Endothelial cell of umbilical vein (primary cell): ENCODE results near the gene COL4A2. TPM values are rescaled to one million over a fixed set of nuclear protein-coding genes. Genes with fewer than 3 reads are reported as not detected.

Experiments used
- BruUV-seq: library from RNA; stranded (reverse); fragments of 400-500 nt; replicated peaks from 2 replicates; lab custom pipeline; 2021; lab: Mats Ljungman, UMichigan
- CTCF ChIA-PET: fragments of 300-600, 350-600 bp; sonication (Branson Sonifier 250); formaldehyde crosslinking; loops from one replicate; lab custom pipeline; 2021; ENCODE audit warnings: antibody characterized with exemption, inconsistent platforms; lab: Charles Lee
- POLR2A ChIA-PET: fragments of 300-600, 350-600 bp; sonication (Branson Sonifier 250); formaldehyde crosslinking; loops from one replicate; lab custom pipeline; 2021; ENCODE audit warnings: antibody characterized with exemption, inconsistent platforms; lab: Charles Lee
- DNase-seq: peaks from one replicate; pipeline ENCODE4 v3.0.0-alpha.2; 2011; ENCODE audit warnings: low read depth, low spot score
- FAIRE-seq: peaks from 2 replicates; lab custom pipeline; 2011; peaks lifted over from hg19 to GRCh38; lab: Jason Lieb, UNC
- H2AFZ ChIP-seq: 2 replicates; pipeline ENCODE4 v1.6.0; 2012; ENCODE audit warnings: low read depth, low read length, control low read depth, inconsistent platforms
- H3K27ac ChIP-seq: 2 replicates; pipeline ENCODE4 v1.5.1; 2011; ENCODE audit warnings: low read depth, mild to moderate bottlenecking, control low read depth, low read length, moderate library complexity; ENCODE audit not compliant: insufficient read depth
- H3K27me3 ChIP-seq, 2 experiments: 2 replicates each; pipeline versions ENCODE4 v1.6.0 to v1.6.1; 2011; ENCODE audit warnings: low read length in 2 of 2, mixed read lengths in 1 of 2; ENCODE audit not compliant: control insufficient read depth in 2 of 2, insufficient read depth in 2 of 2
- H3K36me3 ChIP-seq, 2 experiments: 2 replicates in 1 of 2; 3 replicates in 1 of 2; pipeline ENCODE4 v1.5.1; 2011; ENCODE audit warnings: low read length in 2 of 2, mild to moderate bottlenecking in 1 of 2, moderate library complexity in 1 of 2; ENCODE audit not compliant: control insufficient read depth in 2 of 2, insufficient read depth in 2 of 2; ENCODE audit errors: extremely low read depth in 1 of 2
- H3K4me1 ChIP-seq: 3 replicates; pipeline ENCODE4 v1.5.1; 2011; ENCODE audit warnings: mild to moderate bottlenecking, low read length; ENCODE audit not compliant: control insufficient read depth, insufficient read depth; ENCODE audit errors: extremely low read depth
- H3K4me2 ChIP-seq: 2 replicates; pipeline ENCODE4 v1.6.1; 2011; ENCODE audit warnings: low read length, control low read depth, mixed read lengths; ENCODE audit not compliant: insufficient read depth
- H3K4me3 ChIP-seq, 3 experiments: fragments of 200-600 bp in 1 of 3; sonication (generic), shearing (Covaris generic) in 1 of 3; replicated peaks in 1 of 3; 2 replicates each; pipeline ENCODE4 v1.5.1; 2011 to 2016; ENCODE audit warnings: control low read depth in 3 of 3, low read length in 3 of 3, mild to moderate bottlenecking in 2 of 3, inconsistent platforms in 1 of 3, low read depth in 1 of 3, moderate library complexity in 1 of 3; ENCODE audit not compliant: insufficient read depth in 1 of 3
- H3K79me2 ChIP-seq: 2 replicates; pipeline ENCODE4 v1.6.0; 2012; ENCODE audit warnings: low read length, inconsistent platforms; ENCODE audit not compliant: control insufficient read depth, insufficient read depth
- H3K9ac ChIP-seq: replicated peaks from 2 replicates; pipeline ENCODE3; 2011; ENCODE audit warnings: low read length, control low read depth; ENCODE audit not compliant: insufficient read depth; ENCODE audit errors: extremely low read depth
- H3K9me1 ChIP-seq: replicated peaks from 3 replicates; pipeline ENCODE4 v1.6.0; 2011; ENCODE audit warnings: mild to moderate bottlenecking, low read length; ENCODE audit not compliant: control insufficient read depth, insufficient read depth; ENCODE audit errors: extremely low read depth
- H3K9me3 ChIP-seq: replicated peaks from 2 replicates; pipeline ENCODE4 v1.5.1; 2012; ENCODE audit warnings: low read length, inconsistent platforms; ENCODE audit not compliant: control insufficient read depth, insufficient read depth
- H4K20me1 ChIP-seq: replicated peaks from 2 replicates; pipeline ENCODE3; 2011; ENCODE audit warnings: mild to moderate bottlenecking, low read length; ENCODE audit not compliant: control insufficient read depth, insufficient read depth; ENCODE audit errors: extremely low read depth
- EZH2 ChIP-seq: IDR thresholded peaks from 2 replicates; pipeline ENCODE4 v1.6.1; 2012; ENCODE audit warnings: borderline replicate concordance, low read depth, mild to moderate bottlenecking, moderate library complexity, low read length, inconsistent platforms; ENCODE audit not compliant: severe bottlenecking
- FOS ChIP-seq: IDR thresholded peaks from 2 replicates; pipeline ENCODE4 v1.6.1; 2011; ENCODE audit warnings: mild to moderate bottlenecking, low read length, moderate library complexity, borderline replicate concordance; ENCODE audit not compliant: insufficient read depth
- JUN ChIP-seq: IDR thresholded peaks from 2 replicates; pipeline ENCODE4 v1.6.1; 2011; ENCODE audit warnings: borderline replicate concordance, low read depth; ENCODE audit not compliant: insufficient read length, insufficient read depth
- MYC ChIP-seq: IDR thresholded peaks from one replicate; pipeline ENCODE4 v1.6.1; 2011; ENCODE audit warnings: mild to moderate bottlenecking, low read depth, low read length
- dilution Hi-C: fragments of 300-500 bp; cut with MboI; formaldehyde crosslinking; loops from one replicate; pipeline ENCODE4 v1.15.0; 2019; ENCODE audit warnings: low sequenced_read_pairs; ENCODE audit not compliant: extremely low pct_ligation_motif_present
- intact Hi-C: fragments of 100-400 bp; cut with micrococcal nuclease; formaldehyde crosslinking; loops from one replicate; pipeline ENCODE4 v1.10.0; 2022
- polyA plus RNA-seq, 4 experiments: library from polyadenylated mRNA; depleted of rRNA in 3 of 4; stranded (reverse) in 3 of 4; unstranded in 1 of 4; fragments of >200 nt; gene quantifications; 2 replicates each; pipeline versions ENCODE4 v1.2.1 to v1.2.3, GENCODE V29; 2011 to 2012; ENCODE audit warnings: missing spikeins in 1 of 4
- total RNA-seq: library from RNA; stranded (reverse); gene quantifications from 2 replicates; pipeline ENCODE4 v1.2.3, GENCODE V29; 2021
- TF ChIP-seq, protein P1 (sequence below), 2 donors: IDR thresholded peaks; 1 replicate in 1 of 2; 2 replicates in 1 of 2; pipeline ENCODE4 v1.5.1; 2011; ENCODE audit warnings: low read length in 2 of 2, mild to moderate bottlenecking in 2 of 2, moderate library complexity in 2 of 2, control low read depth in 1 of 2, inconsistent platforms in 1 of 2, low read depth in 1 of 2; ENCODE audit not compliant: insufficient read depth in 1 of 2; ENCODE audit errors: extremely low read depth in 1 of 2
- TF ChIP-seq, protein P2 (sequence below): IDR thresholded peaks from 2 replicates; pipeline ENCODE4 v1.6.1; 2011; ENCODE audit not compliant: insufficient read depth, insufficient read length

Gene COL4A2
- total and polyA plus RNA-seq, 2 donors (not counting 3 experiments of a cell fraction or from before 2014, with no cell fraction given), result 792 to 940 TPM

DNA sequence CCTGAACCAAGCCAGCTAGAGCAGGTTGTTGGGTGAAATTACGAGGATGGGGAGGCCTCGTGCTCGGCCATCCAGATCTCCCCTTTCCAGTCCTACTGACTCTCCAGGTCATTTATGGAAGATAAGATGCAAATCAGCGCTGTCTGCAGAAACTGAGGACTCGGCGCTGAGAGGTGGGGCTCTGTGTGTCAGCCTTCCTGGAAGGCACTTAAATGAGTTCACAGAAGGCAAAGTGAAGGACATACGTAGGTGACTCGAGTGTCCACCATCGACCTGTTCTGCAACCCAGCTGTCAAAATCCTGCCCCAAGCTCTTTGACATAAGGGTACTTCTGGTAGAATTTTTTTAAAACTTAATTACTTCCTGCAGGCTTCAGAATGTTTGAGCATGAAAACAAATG is 168.0 kb downstream of the COL4A2 start:
- Histone ChIP-seq H3K9me3 (no peaks in the 10 kb centered on the region), H3K9me1 (no peaks in the 10 kb centered on the region), H3K36me3 (peaks cover 11 to 37% of the 10 kb centered on the region in 2 experiments), H3K4me1 (peaks cover 21% of the 10 kb centered on the region), H2AFZ (no peak overlapping the region), H3K27ac (no peak overlapping the region), H3K9ac (no peak overlapping the region), H3K27me3 (no peaks in the 10 kb centered on the region), H3K79me2 (no peaks in the 10 kb centered on the region), H3K4me3 (no peak overlapping the region), H4K20me1 (no peaks in the 10 kb centered on the region), H3K4me2 (no peak overlapping the region)
- FAIRE-seq (no peak), DNase-seq (no peak)
- TF ChIP-seq MYC (no peak), JUN (no peak), FOS (no peak), EZH2 (no peak)
- TF ChIP-seq, protein P1, sequence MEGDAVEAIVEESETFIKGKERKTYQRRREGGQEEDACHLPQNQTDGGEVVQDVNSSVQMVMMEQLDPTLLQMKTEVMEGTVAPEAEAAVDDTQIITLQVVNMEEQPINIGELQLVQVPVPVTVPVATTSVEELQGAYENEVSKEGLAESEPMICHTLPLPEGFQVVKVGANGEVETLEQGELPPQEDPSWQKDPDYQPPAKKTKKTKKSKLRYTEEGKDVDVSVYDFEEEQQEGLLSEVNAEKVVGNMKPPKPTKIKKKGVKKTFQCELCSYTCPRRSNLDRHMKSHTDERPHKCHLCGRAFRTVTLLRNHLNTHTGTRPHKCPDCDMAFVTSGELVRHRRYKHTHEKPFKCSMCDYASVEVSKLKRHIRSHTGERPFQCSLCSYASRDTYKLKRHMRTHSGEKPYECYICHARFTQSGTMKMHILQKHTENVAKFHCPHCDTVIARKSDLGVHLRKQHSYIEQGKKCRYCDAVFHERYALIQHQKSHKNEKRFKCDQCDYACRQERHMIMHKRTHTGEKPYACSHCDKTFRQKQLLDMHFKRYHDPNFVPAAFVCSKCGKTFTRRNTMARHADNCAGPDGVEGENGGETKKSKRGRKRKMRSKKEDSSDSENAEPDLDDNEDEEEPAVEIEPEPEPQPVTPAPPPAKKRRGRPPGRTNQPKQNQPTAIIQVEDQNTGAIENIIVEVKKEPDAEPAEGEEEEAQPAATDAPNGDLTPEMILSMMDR (IDR thresholded peaks at IDR 0.05; ENCODE audit: extremely low read depth in 1 of 2, insufficient read depth in 1 of 2, low read depth in 1 of 2, low read length in 2 of 2), result no peak
- TF ChIP-seq, protein P2, sequence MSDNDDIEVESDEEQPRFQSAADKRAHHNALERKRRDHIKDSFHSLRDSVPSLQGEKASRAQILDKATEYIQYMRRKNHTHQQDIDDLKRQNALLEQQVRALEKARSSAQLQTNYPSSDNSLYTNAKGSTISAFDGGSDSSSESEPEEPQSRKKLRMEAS, result no peak
- dilution Hi-C loops (no loop called here), intact Hi-C loops (loop anchor here (1.0 kb wide), 1 partner anchor 43 kb away; no protein-coding TSS in a partner anchor)
- CTCF ChIA-PET, result no interaction called here
- POLR2A ChIA-PET, result no interaction called here
- no TSS peak for BruUV-seq
